Fibroblast of pulmonary artery (primary cell): Measurements from ENCODE around the gene KIAA1217.
A peak's percentile ranks its signal among the peaks of the same experiment; 100 is the strongest.

Experiments
- DNase-seq: peaks from one replicate; pipeline ENCODE4 v3.0.0-alpha.2; 2010; ENCODE audit warnings: low read depth
- H3K4me3 ChIP-seq: replicated peaks from 2 replicates; pipeline ENCODE4 v1.5.1; 2011; ENCODE audit warnings: low read depth, mild to moderate bottlenecking, control low read depth, low read length, moderate library complexity
- CTCF ChIP-seq: IDR thresholded peaks from 2 replicates; pipeline ENCODE4 v1.5.1; 2011; ENCODE audit warnings: mild to moderate bottlenecking, control low read depth, low read length, inconsistent platforms; ENCODE audit errors: missing control alignments

The KIAA1217 gene

GRCh38 chr10:24505759-24506158 lies 296.8 kb downstream of the KIAA1217 start:
- DNase-seq, result peak; percentile 31
- TF ChIP-seq CTCF, result no peak
- H3K4me3 ChIP-seq, result no peak overlapping the region

DNA sequence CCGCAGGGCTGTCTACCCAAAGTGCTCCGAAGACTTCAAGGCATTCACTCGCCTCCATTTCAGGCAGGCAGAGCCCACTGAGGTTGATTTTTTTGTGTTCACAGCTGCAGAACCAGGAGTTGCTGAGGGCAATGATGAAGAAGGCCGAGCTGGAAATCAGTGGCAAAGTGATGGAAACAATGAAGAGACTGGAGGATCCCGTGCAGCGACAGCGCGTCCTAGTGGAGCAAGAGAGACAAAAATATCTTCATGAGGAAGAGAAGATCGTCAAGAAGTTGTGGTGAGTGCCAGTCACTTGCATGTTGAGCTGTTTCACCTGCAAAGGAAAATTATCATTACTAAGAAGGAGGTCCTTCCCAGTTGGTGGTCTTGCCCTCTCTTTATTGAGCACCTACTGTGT lies 304.2 kb downstream of the KIAA1217 start:
- TF ChIP-seq CTCF, result peak; percentile 49
- no peak overlapping the region for H3K4me3 ChIP-seq
- peak; percentile 41 for DNase-seq

DNA sequence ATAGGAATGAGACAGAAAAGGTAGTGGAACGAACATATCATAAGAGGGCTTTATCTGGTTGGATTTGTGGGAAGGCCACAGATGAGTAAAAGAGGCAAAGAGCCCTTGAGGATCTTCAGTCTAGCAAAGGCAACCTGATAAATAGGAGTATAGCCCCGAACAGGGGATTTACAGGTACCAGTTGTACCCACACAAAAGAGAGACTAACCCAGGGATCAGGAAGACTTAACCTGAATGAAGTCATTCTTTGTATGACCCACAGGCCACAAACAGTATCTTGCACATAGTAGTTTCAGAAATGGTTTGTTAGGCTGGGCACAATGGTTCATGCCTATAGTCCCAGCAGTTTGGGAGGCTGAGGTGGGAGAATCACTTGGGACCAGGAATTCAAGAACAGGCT lies 306.5 kb downstream of the KIAA1217 start:
- no peak for TF ChIP-seq CTCF
- no peak overlapping the region for H3K4me3 ChIP-seq
- no peak for DNase-seq

- H3K4me3 ChIP-seq, result no peak overlapping the region
- no peak for DNase-seq
- TF ChIP-seq CTCF, result no peak
Observed at GRCh38 chr10:24518411-24518810, 309.5 kb downstream of the KIAA1217 start.

- peak; percentile 76 for DNase-seq
Observed at GRCh38 chr10:24518981-24519597, 310.2 kb downstream of the KIAA1217 start.

DNA sequence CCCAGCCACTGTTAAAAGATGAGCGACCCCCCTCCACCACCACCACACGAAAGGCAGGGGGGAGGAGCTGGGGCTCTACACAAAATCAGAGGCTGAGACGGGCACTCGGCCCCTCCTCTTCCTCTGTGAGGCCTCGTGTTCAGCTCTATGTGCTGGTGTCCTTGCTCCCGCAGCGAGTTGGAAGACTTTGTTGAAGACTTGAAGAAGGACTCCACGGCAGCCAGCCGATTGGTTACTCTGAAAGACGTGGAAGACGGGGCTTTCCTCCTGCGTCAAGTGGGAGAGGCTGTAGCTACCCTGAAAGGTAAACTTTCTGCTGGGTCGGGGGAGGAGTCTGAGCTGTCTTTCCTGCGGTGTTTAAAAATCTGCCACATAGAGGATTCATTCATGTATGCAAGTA lies 311.0 kb downstream of the KIAA1217 start:
- H3K4me3 ChIP-seq, result no peak overlapping the region
- TF ChIP-seq CTCF, result no peak
- no peak for DNase-seq

More at GRCh38 chr10:24518981-24519597, 310.2 kb downstream of the KIAA1217 start:
- TF ChIP-seq CTCF, result peak; percentile 84
- H3K4me3 ChIP-seq, result no peak overlapping the region

- H3K4me3 ChIP-seq, result no peak overlapping the region
- no peak for DNase-seq
- TF ChIP-seq CTCF, result no peak
Observed at GRCh38 chr10:24524314-24524713, 315.4 kb downstream of the KIAA1217 start.
